Left colon (tissue), 2 donors: ENCODE measurements around the gene GCNT3. TPM values are rescaled to one million over a fixed set of nuclear protein-coding genes. Genes with fewer than 3 reads are reported as not detected.
"Not testable (repeated sequence)": the region's sequence is repeated elsewhere in the genome, so short reads cannot be mapped to it uniquely, and the experiment has no call there.

Source experiments
- ATAC-seq: fragments of 200-7000 bp; cut with Tn5 transposase; one replicate; pipeline ENCODE4 v1.9.1; 2020; ENCODE audit warnings: mild to moderate bottlenecking, moderate library complexity
- DNase-seq, 2 donors: peaks; one replicate each; pipeline ENCODE4 v3.0.0-alpha.2; 2020
- intact Hi-C, 2 donors: fragments of 100-400 bp; cut with DNase I in 1 of 2; cut with micrococcal nuclease in 1 of 2; formaldehyde crosslinking; loops; one replicate each; pipeline versions ENCODE4 v1.11.2 to v1.14.0; 2022; cut with DNase I, micrococcal nuclease
- total RNA-seq, 2 donors: library from RNA; stranded (reverse); fragmentation: NEBNext Ultra II Directional; extraction: Animal tissue kit (Norgen Biotek cat#: 25700); gene quantifications; one replicate each; pipeline ENCODE4 v1.2.1, GENCODE V29; 2021
- donor health status: DM: no; HTN: no; CAD: no.
- donor health status: DM: yes; HTN: yes; CAD: no.

Gene GCNT3
- total RNA-seq, 2 donors from 2014 or later = 472 to 526 TPM

DNA sequence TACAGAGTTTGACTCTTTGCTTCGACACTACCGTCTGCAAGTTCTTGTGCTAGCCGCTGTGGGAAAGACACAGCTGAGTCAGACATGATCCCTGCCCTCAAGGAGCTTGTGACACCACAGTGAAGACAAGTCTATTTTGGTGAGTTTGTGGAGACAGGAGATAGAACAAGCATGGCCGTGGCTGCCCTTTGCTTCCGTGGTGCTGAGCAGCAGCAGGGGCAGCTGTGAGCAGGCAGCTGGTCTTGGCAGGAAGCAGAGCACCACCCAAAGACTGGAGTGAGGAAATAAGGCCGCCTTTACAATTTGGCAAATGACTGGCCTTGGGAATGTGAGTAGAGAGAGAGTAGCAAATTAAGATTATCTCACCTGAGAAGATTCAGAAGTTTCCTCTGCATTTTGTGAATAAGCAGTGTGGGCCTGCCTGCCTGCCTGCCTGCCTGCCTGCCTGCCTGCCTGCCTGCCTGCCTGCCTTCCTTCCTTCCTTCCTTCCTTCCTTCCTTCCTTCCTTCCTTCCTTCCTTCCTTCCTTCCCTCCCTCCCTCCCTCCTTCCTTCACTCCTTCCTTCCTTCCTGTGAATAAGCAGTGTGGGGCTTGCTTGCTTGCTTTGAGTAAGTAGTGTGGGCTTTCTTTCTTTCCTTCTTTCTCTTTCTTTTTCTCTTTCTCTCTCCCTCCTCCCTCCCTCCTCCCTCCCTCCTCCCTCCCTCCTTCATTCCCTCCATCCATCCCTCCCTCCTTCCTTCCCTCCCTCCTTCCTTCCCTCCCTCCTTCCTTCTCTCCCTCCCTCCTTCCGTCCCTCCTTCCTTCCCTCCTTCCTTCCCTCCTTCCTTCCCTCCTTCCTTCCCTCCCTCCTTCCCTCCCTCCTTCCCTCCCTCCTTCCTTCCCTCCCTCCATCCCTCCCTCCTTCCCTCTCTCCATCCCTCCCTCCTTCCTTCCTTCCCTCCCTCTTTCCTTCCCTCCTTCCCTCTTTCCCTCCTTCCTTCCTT is 1.6 kb upstream of the GCNT3 start:
- ATAC-seq = peak; percentile 52
- intact Hi-C loops = no loop called here
- peak in 1 of 2 donors; percentile 36 for DNase-seq

GRCh38 chr15:59614153-59614552 is 2.6 kb downstream of the GCNT3 start:
- ATAC-seq = no peak
- intact Hi-C loops = no loop called here
- no peak for DNase-seq

DNA sequence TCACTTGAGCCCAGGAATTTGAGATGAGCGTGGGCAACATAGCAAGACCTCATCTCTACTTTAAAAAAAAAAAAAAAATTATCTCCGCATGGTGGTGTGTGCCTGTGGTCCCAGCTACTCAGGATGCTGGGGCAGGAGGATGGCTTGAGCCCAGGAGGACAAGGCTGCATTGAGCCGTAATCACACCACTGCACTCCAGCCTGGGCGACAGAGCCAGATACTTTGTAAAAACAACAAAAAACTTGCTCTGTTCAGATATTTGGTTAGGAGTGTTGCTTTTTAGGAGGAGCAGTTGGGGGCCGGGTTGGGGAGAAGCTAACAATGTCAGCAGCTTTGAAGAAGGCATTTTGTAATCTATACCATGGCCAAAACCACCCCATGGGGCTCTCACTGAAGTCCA is 4.1 kb downstream of the GCNT3 start:
- ATAC-seq = no peak
- intact Hi-C loops = no loop called here
- DNase-seq = no peak

GRCh38 chr15:59616379-59616778 is 4.8 kb downstream of the GCNT3 start:
- intact Hi-C loops = no loop called here
- ATAC-seq = peak; percentile 55
- DNase-seq = peak; percentile 35 to 47

GRCh38 chr15:59618406-59618805 is 6.8 kb downstream of the GCNT3 start:
- intact Hi-C loops = no loop called here
- no peak for ATAC-seq
- no peak for DNase-seq

DNA sequence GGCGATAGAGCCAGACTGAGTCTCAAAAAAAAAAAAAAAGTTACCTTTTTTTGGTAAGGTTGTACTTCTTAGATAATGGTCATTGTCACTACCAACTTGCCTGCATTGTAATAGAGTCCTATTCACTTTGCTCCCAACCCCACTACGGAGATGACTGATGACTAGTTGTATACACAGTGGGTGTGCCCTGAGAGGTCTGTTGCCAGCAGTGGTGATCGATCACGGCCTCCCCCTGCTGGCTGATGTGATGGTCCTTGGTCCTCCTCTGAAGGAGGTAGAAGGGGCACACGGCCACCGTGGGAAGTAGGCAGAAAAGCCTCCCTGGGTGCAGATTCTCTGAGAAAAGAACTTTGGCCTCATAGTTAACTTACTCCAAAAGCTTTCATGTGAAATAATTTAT is 10.7 kb downstream of the GCNT3 start:
- peak; percentile 76 to 83 for DNase-seq
- peak; percentile 82 for ATAC-seq
- intact Hi-C loops = no loop called here

DNA sequence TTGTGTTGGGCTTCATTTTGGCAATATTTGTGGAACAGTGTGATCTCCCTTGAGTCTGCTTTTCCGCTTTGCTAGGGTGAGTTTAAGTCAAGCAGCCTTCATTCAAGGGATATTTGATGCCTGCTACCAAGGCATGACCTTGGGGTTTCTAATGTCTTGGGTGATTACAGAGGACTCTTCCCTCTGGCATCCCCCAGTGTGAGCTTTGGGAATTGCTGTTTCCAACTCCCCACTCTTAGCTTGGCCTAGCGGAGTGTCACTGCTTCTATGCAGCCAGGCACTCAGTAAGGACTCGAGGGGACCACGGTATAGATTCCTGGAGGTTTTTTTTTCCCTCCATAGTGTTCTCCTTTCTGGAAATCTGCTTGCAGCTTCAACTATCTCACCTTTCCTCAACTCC is 21.1 kb downstream of the GCNT3 start:
- intact Hi-C loops = loop anchor here in 1 of 2 donors (10.0 kb wide), 1 partner anchor 562 kb away; no protein-coding TSS in a partner anchor
- DNase-seq = no peak
- peak; percentile 22 for ATAC-seq

DNA sequence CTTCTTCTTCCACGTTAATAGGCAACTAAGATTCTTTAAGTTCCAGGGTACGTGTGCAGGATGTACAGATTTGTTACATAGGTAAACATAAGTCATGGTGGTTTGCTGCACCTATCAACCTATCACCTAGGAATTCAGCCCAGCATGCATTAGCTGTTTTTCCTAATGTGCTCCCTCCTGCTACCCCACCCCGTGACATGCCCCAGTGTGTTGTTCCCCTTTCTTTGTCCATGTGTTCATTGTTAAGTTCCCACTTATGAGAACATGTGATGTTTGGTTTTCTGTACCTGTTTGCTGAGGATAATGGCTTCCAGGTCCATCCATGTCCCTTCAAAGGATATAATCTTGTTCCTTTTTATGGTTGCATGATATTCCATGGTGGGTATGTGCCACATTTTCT is 24.6 kb downstream of the GCNT3 start:
- ATAC-seq = no peak
- intact Hi-C loops = loop anchor here in 1 of 2 donors (10.0 kb wide), 1 partner anchor 559 kb away; no protein-coding TSS in a partner anchor
- DNase-seq = no peak

- intact Hi-C loops = loop anchor here in 1 of 2 donors (10.0 kb wide), 1 partner anchor 557 kb away; no protein-coding TSS in a partner anchor
- not testable (repeated sequence) for DNase-seq
- ATAC-seq = peak; percentile 16
These were observed 25.9 kb downstream of the GCNT3 start for GRCh38 chr15:59637507-59637906.

DNA sequence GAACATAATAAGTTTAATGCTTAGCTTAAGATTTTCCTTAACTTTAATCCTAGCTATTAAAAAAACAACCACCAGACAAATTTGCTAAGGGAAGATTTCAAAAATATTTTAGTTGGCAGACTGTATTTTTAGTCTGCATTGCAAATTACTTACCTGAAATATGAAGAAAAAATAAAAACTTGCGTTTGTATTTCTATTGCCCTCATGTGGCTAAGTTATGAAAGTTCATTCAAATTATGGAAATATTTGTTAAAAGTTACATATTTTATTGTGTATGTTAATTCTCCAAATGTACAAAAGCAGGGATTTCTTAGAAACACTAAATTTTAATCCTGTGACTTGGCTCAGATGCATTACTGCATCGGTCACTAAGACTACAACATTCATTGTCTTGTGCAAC is 30.8 kb downstream of the GCNT3 start:
- intact Hi-C loops = no loop called here
- ATAC-seq = no peak
- DNase-seq = no peak

- intact Hi-C loops = no loop called here
- no peak for DNase-seq
- peak; percentile 28 for ATAC-seq
These were observed 33.2 kb downstream of the GCNT3 start for GRCh38 chr15:59644756-59645155.

DNA sequence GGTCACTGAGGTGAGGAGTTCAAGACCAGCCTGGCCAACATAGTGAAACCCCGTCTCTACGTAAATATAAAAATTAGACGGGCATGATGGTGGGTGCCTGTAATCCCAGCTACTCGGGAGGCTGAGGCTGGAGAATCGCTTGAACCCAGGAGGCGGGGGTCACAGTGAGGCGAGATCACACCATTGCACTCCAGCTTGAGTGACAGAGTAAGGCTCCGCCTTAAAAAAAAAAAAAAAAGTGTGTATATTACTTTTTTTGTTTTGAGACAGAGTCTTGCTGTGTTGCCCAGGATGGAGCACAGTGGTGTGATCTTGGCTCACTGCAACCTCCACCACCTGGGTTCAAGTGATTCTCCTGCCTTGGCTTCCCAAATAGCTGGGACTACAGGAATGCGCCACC is 34.2 kb downstream of the GCNT3 start:
- DNase-seq, intact Hi-C loops: not testable (repeated sequence)
- ATAC-seq = peak; percentile 7

- DNase-seq = no peak
- no peak for ATAC-seq
- intact Hi-C loops = no loop called here
These were observed 34.7 kb downstream of the GCNT3 start for GRCh38 chr15:59646277-59646676.

GRCh38 chr15:59647085-59647484 is 35.5 kb downstream of the GCNT3 start:
- DNase-seq = no peak
- no peak for ATAC-seq
- intact Hi-C loops = no loop called here

- intact Hi-C loops = no loop called here
- ATAC-seq = no peak
- DNase-seq = no peak
These were observed 38.0 kb downstream of the GCNT3 start for GRCh38 chr15:59649603-59650002.

GRCh38 chr15:59654046-59654445 is 42.5 kb downstream of the GCNT3 start:
- no peak for ATAC-seq
- DNase-seq = no peak
- intact Hi-C loops = no loop called here

DNA sequence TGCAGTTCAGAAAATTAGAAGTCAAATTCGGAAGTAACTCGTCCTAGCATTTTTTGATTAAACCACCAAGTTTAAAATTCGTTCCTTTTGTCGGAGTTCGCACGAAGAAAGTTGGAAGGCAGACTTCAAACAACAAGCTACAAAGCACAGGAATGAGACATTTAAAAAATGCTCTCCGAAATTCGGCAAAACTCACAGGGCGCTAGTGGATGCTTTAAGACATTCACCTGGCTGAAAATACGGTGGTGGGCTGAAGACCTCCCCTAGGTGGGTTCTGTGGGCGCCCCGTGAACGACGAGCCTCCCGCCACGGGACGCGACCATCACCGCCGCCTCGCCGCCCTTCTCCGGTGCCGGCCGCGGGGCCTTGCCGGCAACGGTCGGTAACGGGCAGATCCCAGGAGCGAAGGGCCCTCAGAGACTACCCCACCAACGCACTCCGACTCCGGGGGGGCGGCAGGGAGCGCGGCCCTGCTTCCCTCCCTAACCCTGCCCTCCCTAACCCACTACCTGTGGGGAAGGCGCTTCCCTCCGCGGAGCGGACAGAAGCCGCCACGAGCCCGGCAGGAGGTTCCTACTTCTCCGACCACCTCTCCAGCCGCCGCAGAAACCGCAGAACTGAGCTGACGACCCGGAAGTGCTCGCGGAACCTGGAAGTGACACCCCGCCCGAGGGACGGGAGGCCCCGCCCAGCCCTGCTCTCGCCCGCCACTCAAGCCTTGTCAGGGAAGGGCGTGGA is 45.5 kb downstream of the GCNT3 start, which contains the start of gene GTF2A2:
TSS of gene GTF2A2 (minus strand) at position 619 of the 738 bp plus-strand sequence. CDS start 5,238 bp downstream, outside the sequence.
- DNase-seq (peak; percentile 96), ATAC-seq (peak; percentile 96)
- intact Hi-C loops = no loop called here

DNA sequence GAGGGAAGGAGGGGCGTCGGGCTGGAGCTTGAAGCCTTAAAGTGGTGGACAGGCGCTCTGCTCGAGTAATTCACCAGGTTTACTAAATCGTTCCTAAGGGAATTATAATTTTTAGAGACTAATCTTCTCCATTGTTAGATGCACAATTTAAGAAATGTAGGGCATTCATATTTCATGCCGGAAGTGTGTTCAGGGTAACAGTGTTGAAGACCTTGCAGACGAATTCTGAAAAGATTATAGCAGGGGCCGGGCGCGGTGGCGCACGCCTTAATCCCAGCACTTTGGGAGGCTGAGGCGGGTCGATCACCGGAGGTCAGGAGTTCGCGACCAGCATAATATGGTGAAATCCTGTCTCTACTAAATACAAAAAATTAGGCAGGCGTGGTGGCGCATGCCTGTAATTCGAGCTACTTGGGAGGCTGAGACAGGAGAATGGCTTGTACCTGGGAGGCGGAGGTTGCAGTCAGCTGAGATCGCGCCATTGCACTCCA is 46.1 kb downstream of the GCNT3 start:
- DNase-seq (no peak), ATAC-seq (peak; percentile 31)
- intact Hi-C loops = no loop called here

DNA sequence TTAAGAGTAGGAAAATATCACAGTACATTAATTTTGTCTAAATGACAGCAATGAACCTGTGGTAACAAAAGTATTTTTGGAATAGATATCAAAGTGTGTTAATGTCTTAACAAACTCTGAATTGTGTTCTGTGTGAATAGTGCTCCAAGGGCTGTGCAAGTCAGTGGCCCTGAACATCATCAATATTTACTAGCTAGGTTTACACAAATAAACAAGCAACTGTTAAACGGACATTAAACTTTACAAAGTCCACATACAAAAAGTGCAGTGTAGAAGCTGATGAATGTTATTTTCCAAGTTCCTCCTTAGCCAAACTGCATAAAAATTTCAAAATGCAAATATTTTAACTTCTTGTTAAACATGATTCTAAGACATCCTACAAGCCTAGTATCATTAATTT is 47.8 kb downstream of the GCNT3 start:
- DNase-seq (no peak), ATAC-seq (no peak)
- intact Hi-C loops = no loop called here
